Erythroblast (primary cell): ENCODE measurements around the gene CACNA1C.

Experiments
- GATA1 ChIP-seq: IDR thresholded peaks from 2 replicates; pipeline ENCODE4 v1.6.1; 2011; ENCODE audit warnings: low read depth, mild to moderate bottlenecking, control low read depth, low read length, moderate library complexity
- POLR2A ChIP-seq: IDR thresholded peaks from 2 replicates; pipeline ENCODE4 v1.6.1; 2011; ENCODE audit warnings: mild to moderate bottlenecking, low read length

DNA sequence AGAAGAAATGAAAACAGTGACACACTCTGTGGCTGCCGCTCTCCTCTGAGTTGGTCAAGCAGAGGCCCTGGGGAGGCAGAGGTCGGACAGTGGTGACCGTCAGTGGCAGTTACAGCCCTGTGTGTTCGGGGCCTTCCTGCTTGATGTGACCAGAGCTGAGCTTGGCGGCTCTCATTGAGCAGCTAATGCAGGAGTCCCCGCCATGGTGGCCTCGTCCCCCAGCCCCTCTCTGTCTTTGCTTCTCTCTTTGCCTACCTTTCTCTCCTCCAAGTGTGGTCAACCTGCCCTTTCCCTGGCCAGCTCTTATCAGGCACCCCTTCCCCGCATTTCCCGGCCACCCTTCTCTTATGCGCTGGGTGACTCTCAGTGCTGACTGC lies 362.8 kb downstream of the CACNA1C start:
- no peak for TF ChIP-seq POLR2A
- no peak for TF ChIP-seq GATA1
